Keratinocyte (primary cell): ENCODE measurements around the gene ERC2.

Experiments used
- EZH2 ChIP-seq: IDR thresholded peaks from one replicate; pipeline ENCODE4 v1.6.1; 2012; ENCODE audit warnings: inconsistent platforms, mild to moderate bottlenecking, low read length, moderate library complexity
- TF ChIP-seq, protein P1 (sequence below), 3 experiments: IDR thresholded peaks in 1 of 3; conservative IDR thresholded peaks in 1 of 3; optimal IDR thresholded peaks in 1 of 3; 2 replicates in 2 of 3; 3 replicates in 1 of 3; pipeline versions ENCODE3 to v1.5.1; 2011; ENCODE audit warnings: low read length in 3 of 3, mild to moderate bottlenecking in 3 of 3, moderate library complexity in 2 of 3, control low read depth in 1 of 3, inconsistent platforms in 1 of 3; ENCODE audit not compliant: insufficient read depth in 2 of 3; ENCODE audit errors: extremely low read depth in 1 of 3

GRCh38 chr3:56336023-56336422, 132.2 kb downstream of the ERC2 start:
- no peak for TF ChIP-seq EZH2
- TF ChIP-seq, protein P1, sequence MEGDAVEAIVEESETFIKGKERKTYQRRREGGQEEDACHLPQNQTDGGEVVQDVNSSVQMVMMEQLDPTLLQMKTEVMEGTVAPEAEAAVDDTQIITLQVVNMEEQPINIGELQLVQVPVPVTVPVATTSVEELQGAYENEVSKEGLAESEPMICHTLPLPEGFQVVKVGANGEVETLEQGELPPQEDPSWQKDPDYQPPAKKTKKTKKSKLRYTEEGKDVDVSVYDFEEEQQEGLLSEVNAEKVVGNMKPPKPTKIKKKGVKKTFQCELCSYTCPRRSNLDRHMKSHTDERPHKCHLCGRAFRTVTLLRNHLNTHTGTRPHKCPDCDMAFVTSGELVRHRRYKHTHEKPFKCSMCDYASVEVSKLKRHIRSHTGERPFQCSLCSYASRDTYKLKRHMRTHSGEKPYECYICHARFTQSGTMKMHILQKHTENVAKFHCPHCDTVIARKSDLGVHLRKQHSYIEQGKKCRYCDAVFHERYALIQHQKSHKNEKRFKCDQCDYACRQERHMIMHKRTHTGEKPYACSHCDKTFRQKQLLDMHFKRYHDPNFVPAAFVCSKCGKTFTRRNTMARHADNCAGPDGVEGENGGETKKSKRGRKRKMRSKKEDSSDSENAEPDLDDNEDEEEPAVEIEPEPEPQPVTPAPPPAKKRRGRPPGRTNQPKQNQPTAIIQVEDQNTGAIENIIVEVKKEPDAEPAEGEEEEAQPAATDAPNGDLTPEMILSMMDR (optimal IDR thresholded peaks at IDR 0.05 in 1 of 3, IDR thresholded peaks at IDR 0.05 in 1 of 3, conservative IDR thresholded peaks at IDR 0.05 in 1 of 3; ENCODE audit: extremely low read depth in 1 of 3, insufficient read depth in 2 of 3, low read length in 3 of 3), result no peak
